Sigmoid colon (tissue), 4 donors: ENCODE data around the gene BRSK2.

Source experiments
- POLR2A ChIP-seq, 2 donors: fragments of 450-650 bp; IDR thresholded peaks; one replicate each; pipeline ENCODE4 v1.6.1; 2016; ENCODE audit warnings: antibody characterized with exemption in 2 of 2, mild to moderate bottlenecking in 2 of 2, moderate library complexity in 2 of 2
- POLR2AphosphoS5 ChIP-seq, 4 donors: sonication (generic); formaldehyde crosslinking; IDR thresholded peaks; one replicate each; pipeline ENCODE4 v1.6.1; 2017; ENCODE audit warnings: antibody characterized with exemption in 4 of 4
- TF ChIP-seq, protein P1 (sequence below), 4 experiments: fragments of 450-650 bp in 3 of 4; fragments of 200-600 bp in 1 of 4; IDR thresholded peaks; one replicate each; pipeline ENCODE4 v1.5.1; 2016 to 2019; ENCODE audit warnings: antibody characterized with exemption in 4 of 4, mild to moderate bottlenecking in 3 of 4, moderate library complexity in 2 of 4

DNA sequence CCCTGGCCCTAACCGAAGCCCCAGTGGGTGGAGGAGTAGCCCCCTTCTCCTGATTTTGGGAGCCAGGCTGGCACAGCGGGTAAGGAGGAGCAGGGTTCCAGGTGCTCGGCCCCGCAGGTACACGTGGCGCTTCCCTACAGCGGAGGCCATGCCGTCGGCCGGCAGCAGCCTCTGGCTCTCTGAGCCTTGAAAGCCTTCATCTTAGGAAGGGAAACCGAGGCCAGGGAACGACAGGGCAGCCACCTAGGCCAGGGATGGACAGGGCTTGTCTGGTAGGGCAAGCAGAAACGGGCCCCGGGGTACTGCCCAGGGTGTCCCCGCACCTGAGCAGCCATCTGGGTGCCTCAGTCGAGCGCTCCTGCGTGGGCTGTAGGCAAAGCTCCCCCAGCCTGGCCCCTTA lies 68.1 kb downstream of the BRSK2 start:
- TF ChIP-seq, protein P1, sequence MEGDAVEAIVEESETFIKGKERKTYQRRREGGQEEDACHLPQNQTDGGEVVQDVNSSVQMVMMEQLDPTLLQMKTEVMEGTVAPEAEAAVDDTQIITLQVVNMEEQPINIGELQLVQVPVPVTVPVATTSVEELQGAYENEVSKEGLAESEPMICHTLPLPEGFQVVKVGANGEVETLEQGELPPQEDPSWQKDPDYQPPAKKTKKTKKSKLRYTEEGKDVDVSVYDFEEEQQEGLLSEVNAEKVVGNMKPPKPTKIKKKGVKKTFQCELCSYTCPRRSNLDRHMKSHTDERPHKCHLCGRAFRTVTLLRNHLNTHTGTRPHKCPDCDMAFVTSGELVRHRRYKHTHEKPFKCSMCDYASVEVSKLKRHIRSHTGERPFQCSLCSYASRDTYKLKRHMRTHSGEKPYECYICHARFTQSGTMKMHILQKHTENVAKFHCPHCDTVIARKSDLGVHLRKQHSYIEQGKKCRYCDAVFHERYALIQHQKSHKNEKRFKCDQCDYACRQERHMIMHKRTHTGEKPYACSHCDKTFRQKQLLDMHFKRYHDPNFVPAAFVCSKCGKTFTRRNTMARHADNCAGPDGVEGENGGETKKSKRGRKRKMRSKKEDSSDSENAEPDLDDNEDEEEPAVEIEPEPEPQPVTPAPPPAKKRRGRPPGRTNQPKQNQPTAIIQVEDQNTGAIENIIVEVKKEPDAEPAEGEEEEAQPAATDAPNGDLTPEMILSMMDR (IDR thresholded peaks at IDR 0.05), result no peak
- TF ChIP-seq POLR2AphosphoS5 (IDR thresholded peaks at IDR 0.05), result no peak
- TF ChIP-seq POLR2A (IDR thresholded peaks at IDR 0.05), result no peak
